GM12873 (cell line): ENCODE measurements around the gene KCNMA1.

Experiments used
- TF ChIP-seq, protein P1 (sequence below): IDR thresholded peaks from 2 replicates; pipeline ENCODE4 v1.5.1; 2012; ENCODE audit warnings: low read depth, mild to moderate bottlenecking, moderate library complexity, low read length, control low read depth; ENCODE audit not compliant: insufficient read depth; ENCODE audit errors: missing control alignments

KCNMA1 gene

DNA sequence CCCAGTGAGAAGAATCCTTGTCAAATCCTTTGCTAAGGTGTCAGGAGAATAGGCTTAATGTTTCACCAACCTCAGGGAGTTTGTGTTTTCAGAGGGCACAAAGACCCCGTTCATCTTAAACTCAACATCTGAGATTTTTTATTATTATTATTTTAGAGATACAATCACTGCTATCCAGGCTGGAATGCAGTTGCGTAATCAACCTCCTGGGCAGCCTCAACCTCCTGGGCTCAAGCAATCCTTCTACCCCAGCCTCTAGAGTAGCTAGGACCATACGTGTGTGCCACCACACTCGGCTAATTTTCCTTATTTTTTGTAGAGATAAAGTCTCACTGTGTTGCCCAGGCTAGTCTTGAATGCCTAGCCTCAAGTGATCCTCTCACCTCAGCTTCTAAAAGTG lies 599.2 kb downstream of the KCNMA1 start:
- TF ChIP-seq, protein P1, sequence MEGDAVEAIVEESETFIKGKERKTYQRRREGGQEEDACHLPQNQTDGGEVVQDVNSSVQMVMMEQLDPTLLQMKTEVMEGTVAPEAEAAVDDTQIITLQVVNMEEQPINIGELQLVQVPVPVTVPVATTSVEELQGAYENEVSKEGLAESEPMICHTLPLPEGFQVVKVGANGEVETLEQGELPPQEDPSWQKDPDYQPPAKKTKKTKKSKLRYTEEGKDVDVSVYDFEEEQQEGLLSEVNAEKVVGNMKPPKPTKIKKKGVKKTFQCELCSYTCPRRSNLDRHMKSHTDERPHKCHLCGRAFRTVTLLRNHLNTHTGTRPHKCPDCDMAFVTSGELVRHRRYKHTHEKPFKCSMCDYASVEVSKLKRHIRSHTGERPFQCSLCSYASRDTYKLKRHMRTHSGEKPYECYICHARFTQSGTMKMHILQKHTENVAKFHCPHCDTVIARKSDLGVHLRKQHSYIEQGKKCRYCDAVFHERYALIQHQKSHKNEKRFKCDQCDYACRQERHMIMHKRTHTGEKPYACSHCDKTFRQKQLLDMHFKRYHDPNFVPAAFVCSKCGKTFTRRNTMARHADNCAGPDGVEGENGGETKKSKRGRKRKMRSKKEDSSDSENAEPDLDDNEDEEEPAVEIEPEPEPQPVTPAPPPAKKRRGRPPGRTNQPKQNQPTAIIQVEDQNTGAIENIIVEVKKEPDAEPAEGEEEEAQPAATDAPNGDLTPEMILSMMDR, result no peak

DNA sequence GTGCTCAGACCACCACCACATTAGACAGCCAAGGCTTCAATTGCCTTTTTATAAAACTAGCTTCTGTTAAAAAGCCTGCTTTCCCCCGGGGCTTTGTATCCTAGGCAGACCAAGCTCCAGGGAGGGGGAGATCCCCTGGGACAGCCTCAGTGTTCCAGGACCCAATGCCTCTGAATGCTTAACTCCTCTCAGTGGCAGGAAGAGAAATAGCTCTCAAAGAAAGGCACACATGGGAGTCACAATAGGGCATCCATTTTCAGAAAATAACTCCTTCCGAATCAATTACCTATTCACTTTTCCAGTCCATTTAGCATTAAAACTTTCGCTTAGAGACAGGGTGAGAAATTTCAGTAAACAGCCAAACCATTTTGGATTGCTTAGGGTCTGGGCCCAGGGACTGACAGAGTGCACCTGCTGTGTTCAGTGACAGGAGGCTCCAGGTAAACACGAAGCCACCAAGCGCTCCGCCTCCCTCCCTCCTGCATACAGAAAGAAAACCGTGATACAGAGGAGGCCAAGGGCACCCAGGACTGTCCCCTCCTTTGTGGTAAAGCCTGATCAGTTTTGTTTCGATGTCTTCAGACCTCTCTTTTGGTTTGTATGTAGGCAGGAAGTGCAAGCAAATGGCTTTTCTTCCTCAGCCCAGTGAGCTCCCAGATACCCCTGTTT lies 599.7 kb downstream of the KCNMA1 start:
- TF ChIP-seq, protein P1, result no peak

DNA sequence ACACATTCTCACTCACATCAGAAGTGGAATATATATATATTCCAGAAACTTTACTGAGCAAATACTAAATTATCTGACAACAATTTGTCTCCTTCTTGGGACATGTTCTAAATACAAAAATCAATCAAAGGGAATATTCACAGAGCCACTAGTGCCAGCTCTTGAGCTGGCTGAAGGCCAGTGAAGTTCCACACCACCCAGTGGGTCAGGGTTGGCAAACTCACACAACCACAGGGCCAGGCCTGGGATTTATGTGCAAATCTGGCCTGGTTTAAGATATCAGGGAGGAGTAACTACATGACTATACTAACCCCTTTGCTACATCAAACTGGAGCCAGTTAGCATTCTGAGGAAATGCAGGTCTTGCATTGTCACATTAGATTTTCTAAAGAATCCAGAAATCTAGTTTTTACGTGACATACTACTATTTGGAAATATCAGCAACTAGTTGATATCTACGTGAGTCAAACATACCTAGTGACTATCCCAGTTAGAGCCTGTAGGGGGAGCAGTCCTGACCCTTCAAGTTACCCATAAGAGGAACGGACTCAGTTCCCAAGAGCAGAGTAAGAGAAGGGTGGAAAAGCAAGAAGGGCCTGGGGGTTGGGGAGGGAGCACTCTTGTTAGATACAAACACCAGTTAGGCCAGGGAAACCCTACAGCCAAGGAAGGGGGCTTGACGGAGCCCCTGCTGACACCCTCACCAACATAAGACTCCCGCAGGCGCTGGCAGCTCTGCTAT lies 600.4 kb downstream of the KCNMA1 start:
- TF ChIP-seq, protein P1, result peak; percentile 67

DNA sequence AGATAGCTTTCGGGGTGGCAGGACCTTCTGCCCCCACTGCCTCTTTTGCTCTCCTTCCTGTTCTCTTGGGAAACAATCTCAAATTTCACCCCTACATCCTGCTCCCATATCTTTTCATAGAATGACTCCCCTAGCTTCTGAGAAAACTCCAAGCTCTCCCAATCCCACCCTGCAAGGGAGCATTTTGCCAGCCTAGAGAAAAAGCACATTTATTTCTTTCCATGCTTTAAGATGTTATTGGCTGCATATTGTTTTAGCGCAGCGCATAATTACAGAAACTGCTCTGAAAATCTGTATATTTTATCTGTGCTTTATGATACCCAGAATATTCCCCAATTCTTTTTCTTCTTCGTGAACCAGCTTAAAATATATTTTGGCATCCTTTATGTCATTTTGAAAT lies 601.3 kb downstream of the KCNMA1 start:
- TF ChIP-seq, protein P1, result no peak

DNA sequence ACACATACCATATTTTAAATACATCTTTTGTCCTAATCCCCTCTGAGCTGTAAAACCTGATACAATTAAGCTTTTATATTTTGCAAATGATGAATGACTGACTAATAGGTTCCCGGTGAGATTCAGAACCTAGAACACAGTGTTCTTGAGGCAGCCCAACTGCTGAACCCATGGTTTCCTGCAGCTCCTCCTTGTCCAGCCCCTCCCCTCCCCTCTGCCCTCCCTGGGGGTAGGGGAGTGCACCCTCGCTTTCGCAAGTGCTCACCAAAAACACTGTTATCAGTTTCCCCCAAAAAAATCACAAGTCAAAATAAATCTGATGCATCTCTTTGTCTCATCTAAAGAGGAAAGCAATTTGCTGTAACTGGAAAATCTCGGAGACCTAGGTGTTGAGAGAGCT lies 602.8 kb downstream of the KCNMA1 start:
- TF ChIP-seq, protein P1, result no peak

DNA sequence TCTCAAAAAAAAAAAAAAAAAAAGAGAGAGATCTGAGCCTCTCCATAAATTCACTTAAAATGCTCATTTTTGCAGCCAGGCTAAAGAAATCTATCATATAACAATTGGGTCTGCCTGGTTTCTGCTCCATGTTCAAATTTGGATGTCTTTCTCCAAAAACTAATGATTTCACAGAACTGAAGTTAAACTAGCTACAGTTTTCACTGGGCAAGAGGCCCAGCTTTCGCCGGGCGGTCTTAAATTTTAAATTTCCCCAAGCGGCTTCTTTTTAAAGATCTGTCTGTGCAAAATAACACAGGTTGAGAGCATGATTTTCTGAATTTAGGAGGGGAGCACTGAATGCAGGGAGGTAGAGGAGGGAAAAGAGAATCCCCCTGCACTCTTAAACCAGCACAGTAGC lies 603.4 kb downstream of the KCNMA1 start:
- TF ChIP-seq, protein P1, result no peak

DNA sequence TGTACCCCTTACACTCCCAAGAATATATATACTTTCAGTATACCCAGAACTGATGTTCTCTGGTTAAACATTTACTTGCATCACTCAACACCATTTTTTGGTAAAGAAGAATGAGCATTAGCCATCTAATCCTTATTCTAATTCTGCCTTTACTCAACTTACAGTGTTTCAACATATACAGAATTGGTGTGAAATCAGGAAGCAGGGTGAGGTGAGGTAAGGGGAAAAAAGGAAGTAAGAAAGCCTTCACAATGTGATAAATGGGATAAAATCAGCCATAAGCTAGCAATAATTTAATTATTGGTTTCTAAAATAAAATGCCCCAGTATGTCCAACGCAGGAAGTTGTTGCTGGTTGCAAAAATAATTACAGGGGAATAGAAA lies 605.4 kb downstream of the KCNMA1 start:
- TF ChIP-seq, protein P1, result no peak
